ENCODE data around the gene SFTPB.

SFTPB gene

GRCh38 chr2:85699325-85699724 is 31.3 kb upstream of the SFTPB start:
- no peak for DNase-seq

- no peak for DNase-seq
These were observed 30.9 kb upstream of the SFTPB start for GRCh38 chr2:85698880-85699254.

- DNase-seq, result no peak
These were observed 30.3 kb upstream of the SFTPB start for GRCh38 chr2:85698184-85698879.

GRCh38 chr2:85697716-85698115 is 29.7 kb upstream of the SFTPB start:
- no peak for DNase-seq

GRCh38 chr2:85697096-85697495 is 29.1 kb upstream of the SFTPB start:
- no peak for DNase-seq

GRCh38 chr2:85695691-85696668 is 28.0 kb upstream of the SFTPB start:
- no peak for DNase-seq

- DNase-seq, result no peak
These were observed 27.1 kb upstream of the SFTPB start for GRCh38 chr2:85695121-85695520.

GRCh38 chr2:85694052-85695025 is 26.3 kb upstream of the SFTPB start, which contains the start of gene GNLY:
TSS of gene GNLY (plus strand) at chr2:85694358. CDS start at chr2:85694419, 61 bp downstream.
- DNase-seq, result no peak

GRCh38 chr2:85692039-85692645 is 24.1 kb upstream of the SFTPB start:
- DNase-seq, result no peak

GRCh38 chr2:85690932-85691331 is 22.9 kb upstream of the SFTPB start:
- DNase-seq, result no peak

- DNase-seq, result no peak
These were observed 16.8 kb upstream of the SFTPB start for GRCh38 chr2:85684806-85685205.

- DNase-seq, result no peak
These were observed 16.4 kb upstream of the SFTPB start for GRCh38 chr2:85684380-85684779.

- no peak for DNase-seq
These were observed 14.4 kb upstream of the SFTPB start for GRCh38 chr2:85682378-85682777.

GRCh38 chr2:85681776-85682175 is 13.8 kb upstream of the SFTPB start:
- no peak for DNase-seq

- no peak for DNase-seq
These were observed 13.4 kb upstream of the SFTPB start for GRCh38 chr2:85681372-85681763.

GRCh38 chr2:85680707-85681371 is 12.8 kb upstream of the SFTPB start:
- DNase-seq, result no peak

- DNase-seq, result peak; percentile 31 to 79 (median 56)
These were observed 11.0 kb upstream of the SFTPB start for GRCh38 chr2:85678794-85679672.

GRCh38 chr2:85678377-85678776 is 10.4 kb upstream of the SFTPB start:
- no peak for DNase-seq

GRCh38 chr2:85675866-85676548 is 8.0 kb upstream of the SFTPB start:
- no peak for DNase-seq

- DNase-seq, result no peak
These were observed 7.4 kb upstream of the SFTPB start for GRCh38 chr2:85675427-85675826.

Measured in stimulated activated naive CD4-positive, alpha-beta T cell (primary cell).